H1 (cell line): Measurements from ENCODE around the gene NDUFA5. TPM values are rescaled to one million over a fixed set of nuclear protein-coding genes. Genes with fewer than 3 reads are reported as not detected.

Experiments used
- CTCF ChIA-PET: fragments of 300-600 bp; sonication (Branson Sonifier 250); formaldehyde crosslinking; loops from one replicate; lab custom pipeline; 2021; ENCODE audit not compliant: partially characterized antibody; lab: Charles Lee
- POLR2A ChIA-PET: fragments of 300-600 bp; sonication (Branson Sonifier 250); formaldehyde crosslinking; loops from one replicate; lab custom pipeline; 2021; ENCODE audit warnings: inconsistent platforms; ENCODE audit not compliant: partially characterized antibody; lab: Charles Lee
- DNase-seq, 2 experiments: peaks; one replicate each; pipeline versions ENCODE4 v3.0.0 to v3.0.0-alpha.2; 2010 to 2022; ENCODE audit warnings: low spot score in 2 of 2, low read depth in 1 of 2, mixed read lengths in 1 of 2
- FAIRE-seq: peaks from 2 replicates; lab custom pipeline; 2011; peaks lifted over from hg19 to GRCh38; lab: Jason Lieb, UNC
- H2AFZ ChIP-seq: 2 replicates; pipeline ENCODE4 v1.8.1; 2012; ENCODE audit warnings: low read length, inconsistent platforms
- H2AK5ac ChIP-seq: 2 replicates; pipeline ENCODE4 v1.6.1; 2013; ENCODE audit warnings: low read depth, low read length
- H2BK120ac ChIP-seq: replicated peaks from 2 replicates; pipeline ENCODE3; 2013; ENCODE audit warnings: low read depth, low read length, inconsistent platforms
- H2BK12ac ChIP-seq: 2 replicates; pipeline ENCODE4 v1.6.1; 2013; ENCODE audit warnings: low read depth, low read length
- H2BK15ac ChIP-seq: 2 replicates; pipeline ENCODE4 v1.6.1; 2013; ENCODE audit warnings: low read length
- H2BK20ac ChIP-seq: 2 replicates; pipeline ENCODE4 v1.6.1; 2013; ENCODE audit warnings: low read length
- H2BK5ac ChIP-seq: 2 replicates; pipeline ENCODE4 v1.6.1; 2013; ENCODE audit warnings: low read depth, low read length
- H3K14ac ChIP-seq: 2 replicates; pipeline ENCODE4 v1.6.1; 2013; ENCODE audit warnings: inconsistent platforms; ENCODE audit not compliant: insufficient read length
- H3K18ac ChIP-seq: 2 replicates; pipeline ENCODE4 v1.6.1; 2013; ENCODE audit warnings: low read length; ENCODE audit errors: extremely low read depth
- H3K23ac ChIP-seq: 2 replicates; pipeline ENCODE4 v1.6.1; 2013; ENCODE audit warnings: inconsistent platforms; ENCODE audit not compliant: insufficient read length
- H3K23me2 ChIP-seq: 2 replicates; pipeline ENCODE4 v1.6.1; 2013; ENCODE audit warnings: low read depth, low read length
- H3K27ac ChIP-seq: 2 replicates; pipeline ENCODE4 v1.6.1; 2011; ENCODE audit warnings: low read depth, low read length, inconsistent platforms
- H3K27me3 ChIP-seq, 4 experiments: replicated peaks in 1 of 4; 1 replicate in 1 of 4; 2 replicates in 3 of 4; pipeline versions ENCODE4 v1.6.1 to v1.8.1; 2011 to 2013; ENCODE audit warnings: low read length in 3 of 4, mild to moderate bottlenecking in 3 of 4, inconsistent platforms in 2 of 4, mixed read lengths in 2 of 4, moderate library complexity in 1 of 4; ENCODE audit not compliant: control insufficient read depth in 3 of 4, insufficient read depth in 3 of 4; ENCODE audit errors: extremely low read depth in 1 of 4
- H3K36me3 ChIP-seq, 4 experiments: 2 replicates each; pipeline versions ENCODE4 v1.6.1 to v1.8.1; 2011 to 2013; ENCODE audit warnings: mild to moderate bottlenecking in 4 of 4, low read length in 3 of 4, moderate library complexity in 2 of 4, control low read depth in 1 of 4, inconsistent platforms in 1 of 4; ENCODE audit not compliant: insufficient read depth in 4 of 4, control insufficient read depth in 2 of 4
- H3K4ac ChIP-seq: replicated peaks from 2 replicates; pipeline ENCODE3; 2013; ENCODE audit warnings: low read length, low read depth, mixed read lengths, inconsistent platforms; ENCODE audit not compliant: insufficient read length
- H3K4me1 ChIP-seq, 4 experiments: replicated peaks in 1 of 4; 1 replicate in 1 of 4; 2 replicates in 3 of 4; pipeline versions ENCODE4 v1.6.1 to v1.8.1; 2011 to 2013; ENCODE audit warnings: low read length in 3 of 4, inconsistent platforms in 2 of 4, mixed read lengths in 1 of 4; ENCODE audit not compliant: insufficient read depth in 4 of 4, control insufficient read depth in 3 of 4
- H3K4me2 ChIP-seq, 2 experiments: 2 replicates each; pipeline versions ENCODE4 v1.6.1 to v1.8.1; 2011 to 2013; ENCODE audit warnings: low read depth in 2 of 2, low read length in 2 of 2, control low read depth in 1 of 2, inconsistent platforms in 1 of 2, mild to moderate bottlenecking in 1 of 2; ENCODE audit not compliant: insufficient read depth in 1 of 2
- H3K4me3 ChIP-seq, 4 experiments: fragments of 200-600, 300-600 bp in 1 of 4; sonication (generic), shearing (Covaris generic), sonication (Bioruptor Twin) in 1 of 4; 2 replicates each; pipeline versions ENCODE4 v1.5.1 to v1.8.1; 2011 to 2016; ENCODE audit warnings: low read length in 4 of 4, low read depth in 3 of 4, control low read depth in 2 of 4, inconsistent platforms in 2 of 4, mild to moderate bottlenecking in 2 of 4, mixed read lengths in 1 of 4, moderate library complexity in 1 of 4; ENCODE audit not compliant: insufficient read depth in 2 of 4; ENCODE audit errors: extremely low read depth in 1 of 4
- H3K56ac ChIP-seq: replicated peaks from 2 replicates; pipeline ENCODE3; 2013; ENCODE audit warnings: low read depth, mild to moderate bottlenecking, mixed read lengths, low read length, inconsistent platforms; ENCODE audit not compliant: insufficient read length
- H3K79me1 ChIP-seq: 2 replicates; pipeline ENCODE4 v1.6.1; 2013; ENCODE audit warnings: low read depth, low read length, control low read depth
- H3K79me2 ChIP-seq, 2 experiments: 2 replicates each; pipeline versions ENCODE4 v1.6.1 to v1.8.1; 2012 to 2013; ENCODE audit warnings: low read length in 2 of 2, mild to moderate bottlenecking in 2 of 2, inconsistent platforms in 1 of 2; ENCODE audit not compliant: insufficient read depth in 2 of 2, control insufficient read depth in 1 of 2
- H3K9ac ChIP-seq, 4 experiments: replicated peaks in 1 of 4; 1 replicate in 1 of 4; 2 replicates in 3 of 4; pipeline versions ENCODE4 v1.6.1 to v1.8.1; 2011 to 2013; ENCODE audit warnings: low read depth in 3 of 4, low read length in 3 of 4, control low read depth in 2 of 4, mild to moderate bottlenecking in 2 of 4, moderate library complexity in 2 of 4, inconsistent platforms in 1 of 4; ENCODE audit errors: extremely low read depth in 1 of 4
- H3K9me3 ChIP-seq, 2 experiments: 2 replicates each; pipeline versions ENCODE4 v1.6.1 to v1.8.1; 2012 to 2013; ENCODE audit warnings: mild to moderate bottlenecking in 2 of 2, moderate library complexity in 2 of 2, control low read depth in 1 of 2, inconsistent platforms in 1 of 2, low read depth in 1 of 2, low read length in 1 of 2, mixed read lengths in 1 of 2; ENCODE audit not compliant: insufficient read depth in 2 of 2
- H4K20me1 ChIP-seq, 2 experiments: replicated peaks in 1 of 2; 2 replicates each; pipeline versions ENCODE3 to v1.8.1; 2011 to 2013; ENCODE audit warnings: inconsistent platforms in 2 of 2, low read length in 2 of 2, mild to moderate bottlenecking in 1 of 2; ENCODE audit not compliant: insufficient read depth in 2 of 2, control insufficient read depth in 1 of 2
- H4K5ac ChIP-seq: 2 replicates; pipeline ENCODE4 v1.6.1; 2013; ENCODE audit warnings: low read length, low read depth, mixed read lengths, inconsistent platforms; ENCODE audit not compliant: insufficient read length
- H4K8ac ChIP-seq: 2 replicates; pipeline ENCODE4 v1.8.0; 2013; ENCODE audit warnings: mild to moderate bottlenecking, moderate library complexity, low read length, inconsistent platforms; ENCODE audit not compliant: insufficient read depth; ENCODE audit errors: extremely low read depth
- H4K91ac ChIP-seq: replicated peaks from 2 replicates; pipeline ENCODE3; 2013; ENCODE audit warnings: low read length, mixed read lengths, inconsistent platforms; ENCODE audit not compliant: insufficient read length
- CEBPB ChIP-seq: IDR thresholded peaks from 2 replicates; pipeline ENCODE4 v1.6.1; 2012; ENCODE audit warnings: low read depth, low read length
- CHD1 ChIP-seq: IDR thresholded peaks from 2 replicates; pipeline ENCODE4 v1.6.1; 2012; ENCODE audit warnings: low read depth, low read length, improper control_type of control experiment
- EGR1 ChIP-seq: IDR thresholded peaks from 2 replicates; pipeline ENCODE4 v1.6.1; 2011; ENCODE audit warnings: low read depth, low read length, borderline replicate concordance
- JUND ChIP-seq: IDR thresholded peaks from 2 replicates; pipeline ENCODE4 v1.6.1; 2011; ENCODE audit warnings: mild to moderate bottlenecking, improper control_type of control experiment, low read length
- MAFK ChIP-seq: IDR thresholded peaks from 2 replicates; pipeline ENCODE4 v1.6.1; 2012; ENCODE audit warnings: low read depth, mild to moderate bottlenecking, improper control_type of control experiment, low read length
- POLR2A ChIP-seq, 2 experiments: IDR thresholded peaks; 1 replicate in 1 of 2; 2 replicates in 1 of 2; pipeline ENCODE4 v1.6.1; 2011; ENCODE audit warnings: low read depth in 2 of 2, low read length in 2 of 2, mild to moderate bottlenecking in 2 of 2; ENCODE audit errors: control extremely low read depth in 1 of 2
- SAP30 ChIP-seq: fragments of 300-600 bp; sonication (generic); IDR thresholded peaks from 2 replicates; pipeline ENCODE4 v1.7.1; 2012; ENCODE audit warnings: low read length, moderate library complexity, mild to moderate bottlenecking, inconsistent platforms; ENCODE audit not compliant: insufficient read depth, insufficient replicate concordance
- SP2 ChIP-seq: IDR thresholded peaks from 2 replicates; pipeline ENCODE4 v1.6.1; 2012; ENCODE audit warnings: mild to moderate bottlenecking, low read length, inconsistent platforms
- WGBS, 2 experiments: shearing (Covaris generic) in 1 of 2; methylation state at CpG; one replicate each; pipeline versions ENCODE4 v1.1.6 to v1.1.7; 2013 to 2015; ENCODE audit warnings: low lambda C conversion rate in 2 of 2, mixed read lengths in 2 of 2, inconsistent platforms in 1 of 2, low coverage in 1 of 2, missing lambda C conversion rate in 1 of 2; ENCODE audit not compliant: insufficient replicate concordance in 2 of 2, insufficient coverage in 1 of 2, insufficient read length in 1 of 2; ENCODE audit errors: extremely low coverage in 1 of 2, missing lambda C conversion rate in 1 of 2; 5-methylcytosine and 5-hydroxymethylcytosine counted together
- polyA plus RNA-seq, 7 experiments: library from polyadenylated mRNA; depleted of rRNA in 3 of 7; stranded (reverse) in 5 of 7; unstranded in 2 of 7; fragments of >200 nt in 5 of 7; fragments of 200-250 nt in 2 of 7; gene quantifications; 1 replicate in 5 of 7; 2 replicates in 1 of 7; 4 replicates in 1 of 7; pipeline versions ENCODE4 v1.2.1 to v1.2.3, GENCODE V29; 2011 to 2013; ENCODE audit warnings: missing spikeins in 2 of 7, mixed read lengths in 2 of 7
- total RNA-seq: library from RNA; stranded (reverse); fragmentation: NEBNext Ultra II Directional; extraction: Animal tissue kit (Norgen Biotek cat#: 25700); gene quantifications from 2 replicates; pipeline ENCODE4 v1.2.1, GENCODE V29; 2021
- TF ChIP-seq, protein P1 (sequence below), 3 experiments: IDR thresholded peaks; 1 replicate in 2 of 3; 2 replicates in 1 of 3; pipeline versions ENCODE4 v1.5.1 to v1.6.1; 2011; ENCODE audit warnings: low read length in 3 of 3, mild to moderate bottlenecking in 3 of 3, inconsistent platforms in 2 of 3, low read depth in 1 of 3, moderate library complexity in 1 of 3; ENCODE audit not compliant: insufficient read depth in 1 of 3; ENCODE audit errors: control extremely low read depth in 1 of 3

Gene NDUFA5
- total and polyA plus RNA-seq, 2 of the 8 experiments (the other 6 are each of a cell fraction or from before 2014, with no cell fraction given): 7.6 to 76.3 TPM

DNA sequence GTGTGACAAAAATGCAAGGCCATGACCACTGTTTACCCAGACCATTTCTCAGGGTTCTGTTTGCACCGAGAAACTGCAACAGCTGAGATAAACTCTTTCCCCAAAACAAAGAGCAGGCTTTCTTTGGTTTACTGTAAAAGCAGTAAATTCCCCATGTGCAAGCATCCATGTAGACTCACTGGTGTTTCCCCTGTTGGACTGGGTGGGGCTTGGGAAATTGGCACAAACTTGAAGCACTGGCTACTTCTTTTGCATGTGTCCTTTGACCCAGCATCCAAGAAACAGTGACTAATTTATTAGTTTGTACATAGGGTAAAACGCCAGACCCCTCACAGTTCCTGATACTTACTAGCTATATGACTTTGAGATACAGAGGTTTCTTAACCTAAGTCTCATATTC is 35.6 kb downstream of the NDUFA5 start:
- CTCF ChIA-PET: interaction anchor here (1.0 to 2.1 kb wide), 2 partner anchors 28 to 30 kb away, joined by 3 to 8 read pairs; no protein-coding TSS in a partner anchor
- no peak overlapping the region for H4K91ac ChIP-seq
- H2BK5ac ChIP-seq: no peak overlapping the region
- FAIRE-seq: no peak
- no peaks in the 10 kb centered on the region for H3K9me3 ChIP-seq
- H3K27me3 ChIP-seq: no peaks in the 10 kb centered on the region
- H2AK5ac ChIP-seq: no peak overlapping the region
- no peak overlapping the region for H3K23ac ChIP-seq
- no peak overlapping the region for H3K56ac ChIP-seq
- H2BK120ac ChIP-seq: no peak overlapping the region
- H4K8ac ChIP-seq: no peak overlapping the region
- 93% methylated on average over 2 of the region's 2 CpGs; no CpG with 5 or more reads in 1 of the 2 experiments for WGBS, 2 experiments
- no peak overlapping the region for H2BK20ac ChIP-seq
- H3K27ac ChIP-seq: no peak overlapping the region
- no peak overlapping the region for H3K4me2 ChIP-seq
- no peaks in the 10 kb centered on the region for H4K20me1 ChIP-seq
- H3K79me2 ChIP-seq: no peaks in the 10 kb centered on the region
- no peak overlapping the region for H3K4ac ChIP-seq
- H3K9ac ChIP-seq: no peak overlapping the region
- POLR2A ChIA-PET: no interaction called here
- H2AFZ ChIP-seq: no peak overlapping the region
- no peak overlapping the region for H2BK12ac ChIP-seq
- H3K4me1 ChIP-seq: no peaks in the 10 kb centered on the region
- no peaks in the 10 kb centered on the region for H3K36me3 ChIP-seq
- H3K23me2 ChIP-seq: no peaks in the 10 kb centered on the region
- H3K4me3 ChIP-seq: no peak overlapping the region
- no peaks in the 10 kb centered on the region for H3K79me1 ChIP-seq
- H4K5ac ChIP-seq: no peak overlapping the region
- DNase-seq: no peak
- H3K14ac ChIP-seq: no peak overlapping the region
- H2BK15ac ChIP-seq: no peak overlapping the region
- no peak overlapping the region for H3K18ac ChIP-seq
- TF ChIP-seq JUND (no peak), EGR1 (no peak), CEBPB (no peak), MAFK (no peak), SAP30 (no peak), CHD1 (no peak), SP2 (no peak), POLR2A (IDR thresholded peaks at IDR 0.05; ENCODE audit: control extremely low read depth in 1 of 2, low read depth in 2 of 2, low read length in 2 of 2) (no peak)
- TF ChIP-seq, protein P1, sequence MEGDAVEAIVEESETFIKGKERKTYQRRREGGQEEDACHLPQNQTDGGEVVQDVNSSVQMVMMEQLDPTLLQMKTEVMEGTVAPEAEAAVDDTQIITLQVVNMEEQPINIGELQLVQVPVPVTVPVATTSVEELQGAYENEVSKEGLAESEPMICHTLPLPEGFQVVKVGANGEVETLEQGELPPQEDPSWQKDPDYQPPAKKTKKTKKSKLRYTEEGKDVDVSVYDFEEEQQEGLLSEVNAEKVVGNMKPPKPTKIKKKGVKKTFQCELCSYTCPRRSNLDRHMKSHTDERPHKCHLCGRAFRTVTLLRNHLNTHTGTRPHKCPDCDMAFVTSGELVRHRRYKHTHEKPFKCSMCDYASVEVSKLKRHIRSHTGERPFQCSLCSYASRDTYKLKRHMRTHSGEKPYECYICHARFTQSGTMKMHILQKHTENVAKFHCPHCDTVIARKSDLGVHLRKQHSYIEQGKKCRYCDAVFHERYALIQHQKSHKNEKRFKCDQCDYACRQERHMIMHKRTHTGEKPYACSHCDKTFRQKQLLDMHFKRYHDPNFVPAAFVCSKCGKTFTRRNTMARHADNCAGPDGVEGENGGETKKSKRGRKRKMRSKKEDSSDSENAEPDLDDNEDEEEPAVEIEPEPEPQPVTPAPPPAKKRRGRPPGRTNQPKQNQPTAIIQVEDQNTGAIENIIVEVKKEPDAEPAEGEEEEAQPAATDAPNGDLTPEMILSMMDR (IDR thresholded peaks at IDR 0.05; ENCODE audit: control extremely low read depth in 1 of 3, insufficient read depth in 1 of 3, low read depth in 1 of 3, low read length in 3 of 3): no peak
